AG04450 (cell line): ENCODE data around the gene PKN1. TPM values are rescaled to one million over a fixed set of nuclear protein-coding genes. Genes with fewer than 3 reads are reported as not detected.

Experiments
- CTCF ChIA-PET: fragments of 300-600, 350-600 bp; formaldehyde crosslinking; extraction: SDS; loops from one replicate; lab custom pipeline; 2022; ENCODE audit warnings: antibody characterized with exemption, inconsistent platforms; lab: Charles Lee
- POLR2A ChIA-PET: fragments of 350-600 bp; formaldehyde crosslinking; extraction: SDS; loops from one replicate; lab custom pipeline; 2021; ENCODE audit warnings: antibody characterized with exemption, inconsistent platforms; lab: Yijun Ruan, JAX
- DNase-seq: peaks from one replicate; pipeline ENCODE4 v3.0.0-alpha.2; 2011; ENCODE audit warnings: low read depth, low spot score
- H3K27ac ChIP-seq: one replicate; pipeline ENCODE4 v1.5.1; 2012; ENCODE audit warnings: low read depth, low read length, control low read depth
- H3K27me3 ChIP-seq: one replicate; pipeline ENCODE4 v1.6.0; 2012; ENCODE audit warnings: low read length; ENCODE audit not compliant: control insufficient read depth, insufficient read depth
- H3K4me3 ChIP-seq: 2 replicates; pipeline ENCODE4 v1.5.1; 2011; ENCODE audit warnings: mild to moderate bottlenecking, low read depth, low read length, control low read depth
- H3K9me3 ChIP-seq: 2 replicates; pipeline ENCODE4 v1.5.1; 2012; ENCODE audit warnings: low read length; ENCODE audit not compliant: control insufficient read depth, insufficient read depth
- CTCF ChIP-seq: IDR thresholded peaks from 2 replicates; pipeline ENCODE4 v1.5.1; 2011; ENCODE audit warnings: low read depth, low read length, control low read depth, inconsistent platforms
- polyA plus RNA-seq: library from polyadenylated mRNA; depleted of rRNA; stranded (reverse); fragments of >200 nt; gene quantifications from 2 replicates; pipeline ENCODE4 v1.2.3, GENCODE V29; 2011

Gene PKN1
- polyA plus RNA-seq, 1 experiment = 37.5 TPM

- TF ChIP-seq CTCF = no peak
- POLR2A ChIA-PET = interaction anchor here (0.6 kb wide), 1 partner anchor 711 kb away, joined by 3 read pairs; no protein-coding TSS in a partner anchor
- Histone ChIP-seq H3K27me3 (no peaks in the 10 kb centered on the region), H3K9me3 (no peaks in the 10 kb centered on the region; the same call in 1 of the 2 replicates), H3K27ac (no peak overlapping the region), H3K4me3 (no peak overlapping the region)
- CTCF ChIA-PET = interaction anchor here (0.6 to 1.5 kb wide), 5 partner anchors 9 to 198 kb away, joined by 3 to 9 read pairs (median 4); no protein-coding TSS in a partner anchor
- no peak for DNase-seq
These were observed 18.0 kb upstream of the PKN1 start for GRCh38 chr19:14414926-14415690.

GRCh38 chr19:14416817-14417231, 16.3 kb upstream of the PKN1 start:
- TF ChIP-seq CTCF = no peak
- Histone ChIP-seq H3K27me3 (no peaks in the 10 kb centered on the region), H3K27ac (no peak overlapping the region), H3K4me3 (no peak overlapping the region), H3K9me3 (no peaks in the 10 kb centered on the region; the same call in 1 of the 2 replicates)
- POLR2A ChIA-PET = no interaction called here
- no peak for DNase-seq
- CTCF ChIA-PET = interaction anchor here (0.6 to 1.3 kb wide), 2 partner anchors 68 to 280 kb away, joined by 3 to 4 read pairs; partner anchors contain the start of gene ASF1B

GRCh38 chr19:14418856-14419105, 14.3 kb upstream of the PKN1 start:
- H3K27me3 ChIP-seq = no peaks in the 10 kb centered on the region
- peak overlapping the region; percentile 91 for H3K4me3 ChIP-seq
- H3K27ac ChIP-seq = peak overlapping the region; percentile 97
- POLR2A ChIA-PET = interaction anchor here (1.0 kb wide), 1 partner anchor 282 kb away, joined by 3 read pairs; the partner anchor contains the start of gene ASF1B
- H3K9me3 ChIP-seq = no peaks in the 10 kb centered on the region; the same call in 1 of the 2 replicates
- TF ChIP-seq CTCF = no peak
- CTCF ChIA-PET = interaction anchor here (1.7 to 1.8 kb wide), 2 partner anchors 61 to 282 kb away, joined by 5 to 6 read pairs; partner anchors contain the start of gene ASF1B
- DNase-seq = no peak

- Histone ChIP-seq H3K4me3 (peak within 1 kb of the TSS; percentile 91), H3K9me3 (no peaks in the 10 kb centered on the region; the same call in 1 of the 2 replicates), H3K27me3 (no peaks in the 10 kb centered on the region), H3K27ac (peak within 1 kb of the TSS; percentile 97)
- POLR2A ChIA-PET = interaction anchor here (1.0 kb wide), 1 partner anchor 282 kb away, joined by 3 read pairs; the partner anchor contains the start of gene ASF1B
- TF ChIP-seq CTCF = no peak
- DNase-seq = peak; percentile 98
- CTCF ChIA-PET = interaction anchor here (0.7 to 1.8 kb wide), 5 partner anchors 13 to 283 kb away, joined by 3 to 6 read pairs (median 5); partner anchors contain the start of gene ASF1B
These were observed 13.8 kb upstream of the PKN1 start, which contains the start of gene DDX39A for GRCh38 chr19:14419106-14419813. Gene DDX39A (minus strand): TSS chr19:14419341. CDS start chr19:14413220, 6,121 bp downstream.
